T-cell (primary cell): ENCODE results near the gene FAM98C. TPM values are rescaled to one million over a fixed set of nuclear protein-coding genes. Genes with fewer than 3 reads are reported as not detected.
A peak's percentile ranks its signal among the peaks of the same experiment; 100 is the strongest.

Source experiments
- ATAC-seq, 4 experiments: fragments of 200-7000 bp in 3 of 4; fragments of 150-1000 bp in 1 of 4; cut with Tn5 transposase; replicated peaks in 1 of 4; 1 replicate in 3 of 4; 2 replicates in 1 of 4; pipeline ENCODE4 v1.10.0; 2021; ENCODE audit warnings: moderate library complexity in 3 of 4, mild to moderate bottlenecking in 2 of 4, moderate number of reproducible peaks in 1 of 4
- CTCF ChIA-PET, 2 donors: fragments of 300-600 bp; sonication (Branson Sonifier 250); formaldehyde crosslinking; loops; one replicate each; lab custom pipeline; 2022; ENCODE audit warnings: antibody characterized with exemption in 2 of 2; lab: Charles Lee
- POLR2A ChIA-PET, 2 donors: fragments of 300-600 bp; sonication (Branson Sonifier 250); formaldehyde crosslinking; loops; one replicate each; lab custom pipeline; 2022; ENCODE audit warnings: antibody characterized with exemption in 2 of 2; lab: Charles Lee
- DNase-seq, 35 experiments: peaks; one replicate each; pipeline versions ENCODE4 v3.0.0 to v3.0.0-alpha.2; 2013 to 2023
- H3K27ac ChIP-seq: one replicate; pipeline ENCODE4 v1.5.1; 2013; ENCODE audit warnings: low read length
- H3K27me3 ChIP-seq, 2 experiments: replicated peaks in 1 of 2; 1 replicate in 1 of 2; 2 replicates in 1 of 2; pipeline versions ENCODE4 v1.6.1 to v1.7.0; 2013; ENCODE audit warnings: low read length in 1 of 2, mixed read lengths in 1 of 2; ENCODE audit not compliant: control insufficient read depth in 2 of 2, insufficient read depth in 2 of 2; ENCODE audit errors: extremely low read depth in 1 of 2
- H3K36me3 ChIP-seq, 2 donors: 1 replicate in 1 of 2; 2 replicates in 1 of 2; pipeline versions ENCODE4 v1.6.1 to v1.7.0; 2013; ENCODE audit warnings: low read length in 1 of 2; ENCODE audit not compliant: control insufficient read depth in 2 of 2, insufficient read depth in 1 of 2; ENCODE audit errors: extremely low read depth in 1 of 2
- H3K4me1 ChIP-seq, 2 experiments: 1 replicate in 1 of 2; 2 replicates in 1 of 2; pipeline versions ENCODE4 v1.6.1 to v1.7.0; 2013; ENCODE audit warnings: low read length in 2 of 2, mixed read lengths in 1 of 2; ENCODE audit not compliant: insufficient read depth in 2 of 2, control insufficient read depth in 1 of 2; ENCODE audit errors: extremely low read depth in 1 of 2
- H3K4me3 ChIP-seq, 2 donors: 1 replicate in 1 of 2; 2 replicates in 1 of 2; pipeline versions ENCODE4 v1.5.1 to v1.7.0; 2013; ENCODE audit warnings: mild to moderate bottlenecking in 2 of 2, low read length in 1 of 2, moderate library complexity in 1 of 2; ENCODE audit not compliant: control insufficient read depth in 1 of 2; ENCODE audit errors: extremely low read depth in 1 of 2
- H3K9me3 ChIP-seq: 2 replicates; pipeline ENCODE4 v1.7.0; 2013
- H3K27ac Mint-ChIP-seq, 2 donors: one replicate each; pipeline ENCODE4 v1.8.0; 2020 to 2021; ENCODE audit warnings: mild to moderate bottlenecking in 2 of 2, mixed read lengths in 2 of 2
- H3K27me3 Mint-ChIP-seq, 2 donors: one replicate each; pipeline ENCODE4 v1.8.0; 2021 to 2022; ENCODE audit warnings: mixed read lengths in 2 of 2
- H3K36me3 Mint-ChIP-seq: one replicate; pipeline ENCODE4 v1.8.0; 2021; ENCODE audit warnings: mixed read lengths
- H3K4me1 Mint-ChIP-seq, 3 donors: one replicate each; pipeline ENCODE4 v1.8.0; 2020 to 2022; ENCODE audit warnings: mixed read lengths in 3 of 3, mild to moderate bottlenecking in 1 of 3
- H3K4me3 Mint-ChIP-seq, 3 donors: one replicate each; pipeline ENCODE4 v1.8.0; 2020 to 2022; ENCODE audit warnings: mild to moderate bottlenecking in 3 of 3, mixed read lengths in 3 of 3, moderate library complexity in 3 of 3
- H3K9me3 Mint-ChIP-seq, 3 donors: one replicate each; pipeline ENCODE4 v1.8.0; 2020 to 2022; ENCODE audit warnings: mixed read lengths in 3 of 3
- WGBS: methylation state at CpG from one replicate; pipeline ENCODE4 v1.1.5; 2013; ENCODE audit warnings: missing lambda C conversion rate; ENCODE audit not compliant: insufficient coverage; 5-methylcytosine and 5-hydroxymethylcytosine counted together
- total RNA-seq, 35 experiments: library from RNA in 6 of 35; stranded (reverse) in 6 of 35; fragments of 120-200 nt in 1 of 35; gene quantifications; one replicate each; pipeline versions ENCODE4 v1.2.1 to v1.2.4 and lab custom pipeline; 2013 to 2026

FAM98C gene
- total RNA-seq, 5 donors from 2014 or later (not counting 1 experiment from before 2014, with no cell fraction given) = 31.9 to 62.1 (median 57.4) TPM

- ATAC-seq (peak; percentile 79 to 92 (median 90)), DNase-seq (peak in 20 of 35 experiments; percentile 13 to 67 (median 37))
- H3K4me3 Mint-ChIP-seq = peak overlapping the region; percentile 65 to 73 (median 70)
- Histone ChIP-seq H3K36me3 (no peaks in the 10 kb centered on the region), H3K4me3 (peak overlapping the region; percentile 29 to 77), H3K27me3 (peaks cover 2 to 10% of the 10 kb centered on the region in 2 experiments), H3K9me3 (no peaks in the 10 kb centered on the region), H3K27ac (no peak overlapping the region), H3K4me1 (peaks cover 4 to 20% of the 10 kb centered on the region in 2 experiments)
- H3K27me3 Mint-ChIP-seq = peaks cover 0 to 4% of the 10 kb centered on the region in 2 donors
- CTCF ChIA-PET = no interaction called here
- peaks cover 21 to 31% (median 22%) of the 10 kb centered on the region in 3 donors for H3K4me1 Mint-ChIP-seq
- H3K9me3 Mint-ChIP-seq = no peaks in the 10 kb centered on the region
- no peaks in the 10 kb centered on the region for H3K36me3 Mint-ChIP-seq
- 6% methylated on average over 85 of the region's 86 CpGs for WGBS
- POLR2A ChIA-PET = no interaction called here
- H3K27ac Mint-ChIP-seq = peak overlapping the region in 1 of 2 donors; percentile 11
Observed at GRCh38 chr19:38395381-38396114, 7.3 kb upstream of the FAM98C start.

GRCh38 chr19:38399081-38399480 lies 3.8 kb upstream of the FAM98C start:
- POLR2A ChIA-PET = no interaction called here
- Mint-ChIP-seq H3K27me3 (peaks cover 0 to 5% of the 10 kb centered on the region in 2 donors), H3K4me1 (peaks cover 20 to 35% (median 25%) of the 10 kb centered on the region in 3 donors), H3K36me3 (no peaks in the 10 kb centered on the region), H3K27ac (no peak overlapping the region), H3K9me3 (no peaks in the 10 kb centered on the region), H3K4me3 (no peak overlapping the region)
- Histone ChIP-seq H3K4me1 (peaks cover 4 to 33% of the 10 kb centered on the region in 2 experiments), H3K4me3 (no peak overlapping the region), H3K27ac (no peak overlapping the region), H3K27me3 (peaks cover 0 to 10% of the 10 kb centered on the region in 2 experiments), H3K9me3 (no peaks in the 10 kb centered on the region), H3K36me3 (no peaks in the 10 kb centered on the region)
- CTCF ChIA-PET = no interaction called here
- ATAC-seq = no peak
- WGBS = 69% methylated on average over 2 of the region's 9 CpGs
- no peak for DNase-seq

GRCh38 chr19:38399537-38399936 lies 3.4 kb upstream of the FAM98C start:
- H3K4me1 Mint-ChIP-seq = peaks cover 22 to 35% (median 26%) of the 10 kb centered on the region in 3 donors
- Histone ChIP-seq H3K27me3 (peaks cover 0 to 10% of the 10 kb centered on the region in 2 experiments), H3K27ac (no peak overlapping the region), H3K4me1 (peaks cover 4 to 34% of the 10 kb centered on the region in 2 experiments), H3K4me3 (no peak overlapping the region), H3K9me3 (no peaks in the 10 kb centered on the region), H3K36me3 (no peaks in the 10 kb centered on the region)
- H3K27me3 Mint-ChIP-seq = peaks cover 0 to 5% of the 10 kb centered on the region in 2 donors
- DNase-seq (no peak), ATAC-seq (no peak)
- ChIA-PET POLR2A (no interaction called here), CTCF (no interaction called here)
- WGBS = no CpG with 5 or more reads among the region's 1 CpG
- H3K9me3 Mint-ChIP-seq = no peaks in the 10 kb centered on the region
- H3K27ac Mint-ChIP-seq = no peak overlapping the region
- no peaks in the 10 kb centered on the region for H3K36me3 Mint-ChIP-seq
- no peak overlapping the region for H3K4me3 Mint-ChIP-seq

GRCh38 chr19:38400361-38400760 lies 2.5 kb upstream of the FAM98C start:
- Histone ChIP-seq H3K27ac (no peak overlapping the region), H3K9me3 (no peaks in the 10 kb centered on the region), H3K27me3 (peaks cover 0 to 10% of the 10 kb centered on the region in 2 experiments), H3K4me3 (no peak overlapping the region), H3K36me3 (peaks cover 0 to 7% of the 10 kb centered on the region in 2 donors), H3K4me1 (peaks cover 0 to 33% of the 10 kb centered on the region in 2 experiments)
- Mint-ChIP-seq H3K27ac (no peak overlapping the region), H3K4me3 (no peak overlapping the region), H3K27me3 (peaks cover 0 to 5% of the 10 kb centered on the region in 2 donors), H3K9me3 (no peaks in the 10 kb centered on the region), H3K4me1 (peaks cover 24 to 35% (median 26%) of the 10 kb centered on the region in 3 donors), H3K36me3 (peaks cover 3% of the 10 kb centered on the region)
- CTCF ChIA-PET = no interaction called here
- ATAC-seq (no peak), DNase-seq (no peak)
- POLR2A ChIA-PET = interaction anchor here in 1 of 2 donors (0.6 kb wide), 1 partner anchor 67 kb away, joined by 3 read pairs; no protein-coding TSS in a partner anchor
- 100% methylated on average over 5 of the region's 5 CpGs for WGBS

- Histone ChIP-seq H3K4me3 (no peak overlapping the region), H3K9me3 (no peaks in the 10 kb centered on the region), H3K27ac (no peak overlapping the region), H3K27me3 (peaks cover 0 to 10% of the 10 kb centered on the region in 2 experiments), H3K4me1 (peaks cover 0 to 31% of the 10 kb centered on the region in 2 experiments), H3K36me3 (peaks cover 0 to 10% of the 10 kb centered on the region in 2 donors)
- peaks cover 4% of the 10 kb centered on the region for H3K36me3 Mint-ChIP-seq
- peaks cover 26 to 35% (median 26%) of the 10 kb centered on the region in 3 donors for H3K4me1 Mint-ChIP-seq
- WGBS = 100% methylated on average over 1 of the region's 3 CpGs
- H3K4me3 Mint-ChIP-seq = peak overlapping the region in 1 of 3 donors; percentile 37
- no peak overlapping the region for H3K27ac Mint-ChIP-seq
- ATAC-seq (no peak), DNase-seq (no peak)
- ChIA-PET POLR2A (no interaction called here), CTCF (no interaction called here)
- peaks cover 0 to 5% of the 10 kb centered on the region in 2 donors for H3K27me3 Mint-ChIP-seq
- no peaks in the 10 kb centered on the region for H3K9me3 Mint-ChIP-seq
Observed at GRCh38 chr19:38401148-38401547, 1.7 kb upstream of the FAM98C start.

- H3K27ac Mint-ChIP-seq = peak overlapping the region; percentile 87 to 92
- peaks cover 18 to 23% (median 19%) of the 10 kb centered on the region in 3 donors for H3K4me1 Mint-ChIP-seq
- ATAC-seq (no peak), DNase-seq (no peak)
- Histone ChIP-seq H3K9me3 (no peaks in the 10 kb centered on the region), H3K27me3 (peaks cover 0 to 10% of the 10 kb centered on the region in 2 experiments), H3K4me3 (peak overlapping the region; percentile 34 to 52), H3K36me3 (peaks cover 0 to 22% of the 10 kb centered on the region in 2 donors), H3K27ac (peak overlapping the region; percentile 86), H3K4me1 (peaks cover 0 to 26% of the 10 kb centered on the region in 2 experiments)
- peak overlapping the region; percentile 79 to 91 (median 89) for H3K4me3 Mint-ChIP-seq
- H3K27me3 Mint-ChIP-seq = peaks cover 0 to 2% of the 10 kb centered on the region in 2 donors
- ChIA-PET POLR2A (interaction anchor here (0.6 to 1.5 kb wide), 4 partner anchors 15 to 1033 kb away, joined by 3 to 12 read pairs (median 4); partner anchors contain the start of genes GGN (in 1 of the 2) and RPS16 (in 1 of the 2)), CTCF (interaction anchor here (0.6 to 2.3 kb wide), 33 partner anchors 8 to 939 kb away, joined by 3 to 54 read pairs (median 5); partner anchors contain the start of genes GGN (in 2 of the 2), ACTN4 (in 1 of the 2), CATSPERG (in 1 of the 2) and ECH1 (in 1 of the 2))
- WGBS = 2% methylated on average over 9 of the region's 18 CpGs
- H3K36me3 Mint-ChIP-seq = peaks cover 9% of the 10 kb centered on the region
- H3K9me3 Mint-ChIP-seq = no peaks in the 10 kb centered on the region
Observed at GRCh38 chr19:38402623-38402966, 298 bp upstream of the FAM98C start.
